Adrenal gland (tissue), 12 donors: ENCODE results near the gene UNK. TPM values are rescaled to one million over a fixed set of nuclear protein-coding genes. Genes with fewer than 3 reads are reported as not detected.
"Not testable (repeated sequence)": the region's sequence is repeated elsewhere in the genome, so short reads cannot be mapped to it uniquely, and the experiment has no call there.

ENCODE experiments used
- DNase-seq, 7 donors: peaks; one replicate each; pipeline ENCODE4 v3.0.0-alpha.2; 2019 to 2020
- H3K27ac ChIP-seq, 5 donors: fragments of 200-600 bp; sonication (generic) in 4 of 5; 1 replicate in 3 of 5; 2 replicates in 2 of 5; pipeline versions ENCODE4 v1.5.1 to v1.8.0; 2016 to 2020; ENCODE audit warnings: mild to moderate bottlenecking in 1 of 5
- H3K27me3 ChIP-seq: fragments of 200-600 bp; 2 replicates; pipeline ENCODE4 v1.8.0; 2021
- H3K36me3 ChIP-seq, 2 donors: fragments of 200-600 bp; replicated peaks in 1 of 2; 1 replicate in 1 of 2; 2 replicates in 1 of 2; pipeline versions ENCODE4 v1.5.1 to v1.8.0; 2018 to 2022
- H3K4me1 ChIP-seq, 2 donors: fragments of 200-600 bp; replicated peaks in 1 of 2; 1 replicate in 1 of 2; 2 replicates in 1 of 2; pipeline versions ENCODE4 v1.5.1 to v1.8.0; 2018 to 2021
- H3K4me3 ChIP-seq, 4 donors: fragments of 200-600 bp; sonication (generic) in 3 of 4; one replicate each; pipeline ENCODE4 v1.5.1; 2016 to 2018
- H3K9me3 ChIP-seq, 3 donors: fragments of 200-600 bp; sonication (generic) in 1 of 3; replicated peaks in 1 of 3; 1 replicate in 2 of 3; 2 replicates in 1 of 3; pipeline versions ENCODE4 v1.5.1 to v1.8.0; 2016 to 2021
- POLR2A ChIP-seq, 2 donors: fragments of 450-650 bp; IDR thresholded peaks; one replicate each; pipeline ENCODE4 v1.6.1; 2017; ENCODE audit warnings: antibody characterized with exemption in 2 of 2, mild to moderate bottlenecking in 2 of 2, moderate library complexity in 1 of 2
- WGBS, 4 donors: extraction: QIAGEN DNeasy Blood & Tissue Kit in 2 of 4; methylation state at CpG; one replicate each; pipeline versions ENCODE4 v1.1.5 to v1.1.7; 2013 to 2017; 5-methylcytosine and 5-hydroxymethylcytosine counted together
- intact Hi-C, 2 donors: fragments of 100-400 bp; cut with DNase I; formaldehyde crosslinking; loops; one replicate each; pipeline versions ENCODE4 v1.14.1 to v1.15.0; 2022 to 2023
- polyA plus RNA-seq, 3 donors: library from polyadenylated mRNA; stranded (reverse); fragments of 200-250 nt in 2 of 3; fragments of 350-450 nt in 1 of 3; fragmentation: Illumina TruSeq in 1 of 3; extraction: RNeasy Lipid Tissue Mini Kit (QIAGEN cat#74804) in 1 of 3; gene quantifications; one replicate each; pipeline ENCODE4 v1.2.3, GENCODE V29; 2013 to 2014
- total RNA-seq, 9 donors: library from RNA; depleted of rRNA in 4 of 9; stranded (reverse); fragments of >200 nt in 4 of 9; fragments of 120-200 nt in 1 of 9; fragmentation: NEBNext Ultra II Directional in 1 of 9; extraction: Animal tissue kit (Norgen Biotek cat#: 25700) in 1 of 9; gene quantifications; one replicate each; pipeline versions ENCODE4 v1.1.0 to v1.2.4, GENCODE V29; 2013 to 2023
- TF ChIP-seq, protein P1 (sequence below), 6 experiments: fragments of 450-650 bp in 4 of 6; fragments of 200-600 bp in 2 of 6; sonication (generic) in 1 of 6; IDR thresholded peaks; 1 replicate in 5 of 6; 2 replicates in 1 of 6; pipeline versions ENCODE4 v1.5.1 to v1.8.0; 2016 to 2021; ENCODE audit warnings: antibody characterized with exemption in 6 of 6, mild to moderate bottlenecking in 2 of 6, moderate library complexity in 1 of 6
- donor health status: healthy with polysubstance abuse.
- donor health status: Bipolar disorder and iron deficiency.
- donor health status: DM: yes; HTN: yes; CAD: no.
- donor health status: DM: no; HTN: no; CAD: no.
- donor health status: DM: no; HTN: no; CAD: no.
- donor health status: DM: yes; HTN: yes; CAD: no.

UNK gene
- total and polyA plus RNA-seq, 12 donors: 13.6 to 45.9 (median 24.6) TPM

DNA sequence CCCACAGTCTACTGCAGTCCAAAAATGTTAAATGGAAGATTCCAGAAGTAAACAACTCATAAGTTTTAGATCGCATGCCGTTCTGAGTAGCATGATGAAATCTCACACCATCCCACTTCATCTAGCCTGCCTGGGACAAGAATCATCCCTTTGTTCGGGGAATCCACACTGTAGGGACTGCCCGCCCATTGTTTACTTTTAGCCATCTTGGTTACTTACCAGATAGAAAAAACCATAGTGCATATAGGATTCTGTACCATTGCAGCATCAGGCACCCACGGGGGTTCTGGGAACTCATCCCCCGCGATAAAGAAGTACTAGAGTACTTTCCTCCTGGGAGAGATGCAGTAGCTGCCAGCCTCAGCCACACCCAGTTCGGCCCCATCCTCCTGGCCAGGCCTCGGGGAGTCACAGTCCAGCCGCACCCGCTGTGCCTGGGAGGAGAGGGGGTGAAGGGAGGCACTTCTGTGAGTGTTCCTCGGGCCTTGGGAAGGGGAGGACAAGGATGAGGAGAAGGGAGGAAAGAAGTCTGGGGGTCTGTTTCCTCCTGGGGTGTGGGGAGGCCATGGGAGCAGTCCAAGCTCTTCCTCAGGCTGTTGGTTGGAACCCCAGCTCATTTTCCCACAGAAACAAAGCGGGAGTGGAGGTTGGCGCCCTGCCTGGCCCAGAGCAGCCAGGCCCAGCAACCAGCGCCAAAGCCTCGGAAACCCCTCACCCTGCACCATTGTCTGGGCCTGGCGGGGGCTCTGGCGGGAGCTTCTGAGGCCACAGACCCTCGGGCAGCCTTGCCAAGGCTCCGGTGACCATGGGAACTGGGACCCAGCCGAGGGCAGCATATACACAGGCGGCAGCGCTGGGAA, 84.9 kb downstream of the UNK start:
- intact Hi-C loops: no loop called here
- no peak overlapping the region for H3K4me3 ChIP-seq
- no peaks in the 10 kb centered on the region for H3K27me3 ChIP-seq
- no peak for DNase-seq
- TF ChIP-seq, protein P1, sequence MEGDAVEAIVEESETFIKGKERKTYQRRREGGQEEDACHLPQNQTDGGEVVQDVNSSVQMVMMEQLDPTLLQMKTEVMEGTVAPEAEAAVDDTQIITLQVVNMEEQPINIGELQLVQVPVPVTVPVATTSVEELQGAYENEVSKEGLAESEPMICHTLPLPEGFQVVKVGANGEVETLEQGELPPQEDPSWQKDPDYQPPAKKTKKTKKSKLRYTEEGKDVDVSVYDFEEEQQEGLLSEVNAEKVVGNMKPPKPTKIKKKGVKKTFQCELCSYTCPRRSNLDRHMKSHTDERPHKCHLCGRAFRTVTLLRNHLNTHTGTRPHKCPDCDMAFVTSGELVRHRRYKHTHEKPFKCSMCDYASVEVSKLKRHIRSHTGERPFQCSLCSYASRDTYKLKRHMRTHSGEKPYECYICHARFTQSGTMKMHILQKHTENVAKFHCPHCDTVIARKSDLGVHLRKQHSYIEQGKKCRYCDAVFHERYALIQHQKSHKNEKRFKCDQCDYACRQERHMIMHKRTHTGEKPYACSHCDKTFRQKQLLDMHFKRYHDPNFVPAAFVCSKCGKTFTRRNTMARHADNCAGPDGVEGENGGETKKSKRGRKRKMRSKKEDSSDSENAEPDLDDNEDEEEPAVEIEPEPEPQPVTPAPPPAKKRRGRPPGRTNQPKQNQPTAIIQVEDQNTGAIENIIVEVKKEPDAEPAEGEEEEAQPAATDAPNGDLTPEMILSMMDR (IDR thresholded peaks at IDR 0.05): no peak
- TF ChIP-seq POLR2A (IDR thresholded peaks at IDR 0.05): no peak
- H3K36me3 ChIP-seq: peaks cover 0 to 5% of the 10 kb centered on the region in 2 donors
- no peaks in the 10 kb centered on the region for H3K9me3 ChIP-seq
- peaks cover 12 to 16% of the 10 kb centered on the region in 2 donors for H3K4me1 ChIP-seq
- WGBS, 4 donors: 58 to 78% (median 71%) methylated on average over 21 to 23 of the region's 23 CpGs
- peak overlapping the region in 3 of 5 donors; percentile 17 to 73 (median 21) for H3K27ac ChIP-seq

DNA sequence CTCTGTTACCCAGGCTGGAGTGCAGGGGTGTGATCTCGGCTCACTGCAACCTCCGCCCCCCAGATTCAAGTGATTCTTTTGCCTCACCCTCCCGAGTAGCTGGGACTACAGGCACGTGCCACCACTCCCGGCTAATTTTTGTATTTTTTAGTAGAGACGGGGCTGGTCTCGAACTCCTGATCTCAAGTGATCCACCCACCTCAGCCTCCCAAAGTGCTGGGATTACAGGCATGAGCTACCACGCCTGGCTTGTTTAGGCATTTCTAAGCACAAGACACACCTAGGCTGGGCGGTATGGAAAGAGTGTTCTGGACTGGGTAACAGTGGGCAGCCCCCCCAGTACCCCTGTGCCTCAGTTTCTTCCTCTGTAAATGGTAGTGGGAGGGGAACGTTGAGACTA, 85.6 kb downstream of the UNK start:
- H3K27me3 ChIP-seq, intact Hi-C loops, H3K4me3 ChIP-seq, H3K9me3 ChIP-seq, DNase-seq, H3K36me3 ChIP-seq: not testable (repeated sequence)
- WGBS, 4 donors: 73 to 83% (median 79%) methylated on average over 10 of the region's 10 CpGs
- peak overlapping the region in 1 of 5 donors; percentile 73 for H3K27ac ChIP-seq
- peaks cover 12 to 18% of the 10 kb centered on the region in 2 donors for H3K4me1 ChIP-seq

DNA sequence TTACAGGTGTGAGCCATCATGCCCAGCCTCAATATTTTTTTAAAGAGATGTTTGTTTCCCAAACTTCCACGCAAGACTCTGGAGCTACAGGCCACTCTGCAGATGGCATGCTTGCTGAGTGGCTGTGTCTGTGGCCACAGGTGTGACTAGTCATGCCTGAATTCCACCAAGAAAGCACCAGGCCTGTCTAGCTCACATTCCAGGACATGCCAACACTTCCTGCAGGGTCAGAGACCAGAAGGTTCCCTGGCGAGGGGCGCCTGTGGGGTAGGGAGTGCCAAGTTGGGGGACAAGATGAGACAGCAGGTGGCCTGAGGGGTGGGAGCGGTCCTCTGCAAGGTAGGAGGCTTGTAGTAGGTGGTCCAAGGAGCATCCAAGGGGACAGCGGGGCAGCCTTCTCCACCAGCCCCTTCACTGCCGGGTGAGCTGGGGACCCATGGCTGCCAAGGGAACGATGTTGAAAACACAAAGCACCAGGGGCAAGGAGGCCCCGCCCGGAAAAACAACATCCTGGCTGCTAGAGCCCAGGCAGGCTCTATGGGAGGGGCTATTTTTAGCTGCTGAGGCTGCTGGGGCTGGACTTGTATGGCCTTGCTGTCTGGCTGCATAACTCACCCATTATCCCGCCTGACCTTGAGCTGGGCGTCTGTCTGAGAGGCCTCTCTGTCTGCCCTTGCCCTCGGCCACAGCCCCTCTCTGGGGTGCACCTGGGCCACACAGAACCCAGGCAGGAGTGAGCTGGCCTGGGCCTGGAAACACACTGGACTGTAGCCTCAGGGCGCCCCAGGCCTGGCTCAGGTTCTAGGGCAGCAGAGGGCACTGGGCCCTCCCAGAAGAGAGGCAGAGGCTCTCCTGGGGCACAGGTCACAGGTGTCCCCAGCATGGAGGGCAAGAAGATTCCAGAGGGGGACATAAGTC, 88.1 kb downstream of the UNK start:
- Histone ChIP-seq H3K27me3 (no peaks in the 10 kb centered on the region), H3K27ac (peak overlapping the region in 4 of 5 donors; percentile 51 to 84 (median 69)), H3K9me3 (no peaks in the 10 kb centered on the region), H3K4me1 (peaks cover 28 to 42% of the 10 kb centered on the region in 2 donors), H3K4me3 (no peak overlapping the region), H3K36me3 (peaks cover 0 to 8% of the 10 kb centered on the region in 2 donors)
- TF ChIP-seq POLR2A (IDR thresholded peaks at IDR 0.05): no peak
- TF ChIP-seq, protein P1 (IDR thresholded peaks at IDR 0.05): no peak
- 29 to 46% (median 30%) methylated on average over 9 to 13 of the region's 13 CpGs for WGBS, 4 donors
- intact Hi-C loops: no loop called here
- DNase-seq: peak; percentile 67 to 92 (median 88)

DNA sequence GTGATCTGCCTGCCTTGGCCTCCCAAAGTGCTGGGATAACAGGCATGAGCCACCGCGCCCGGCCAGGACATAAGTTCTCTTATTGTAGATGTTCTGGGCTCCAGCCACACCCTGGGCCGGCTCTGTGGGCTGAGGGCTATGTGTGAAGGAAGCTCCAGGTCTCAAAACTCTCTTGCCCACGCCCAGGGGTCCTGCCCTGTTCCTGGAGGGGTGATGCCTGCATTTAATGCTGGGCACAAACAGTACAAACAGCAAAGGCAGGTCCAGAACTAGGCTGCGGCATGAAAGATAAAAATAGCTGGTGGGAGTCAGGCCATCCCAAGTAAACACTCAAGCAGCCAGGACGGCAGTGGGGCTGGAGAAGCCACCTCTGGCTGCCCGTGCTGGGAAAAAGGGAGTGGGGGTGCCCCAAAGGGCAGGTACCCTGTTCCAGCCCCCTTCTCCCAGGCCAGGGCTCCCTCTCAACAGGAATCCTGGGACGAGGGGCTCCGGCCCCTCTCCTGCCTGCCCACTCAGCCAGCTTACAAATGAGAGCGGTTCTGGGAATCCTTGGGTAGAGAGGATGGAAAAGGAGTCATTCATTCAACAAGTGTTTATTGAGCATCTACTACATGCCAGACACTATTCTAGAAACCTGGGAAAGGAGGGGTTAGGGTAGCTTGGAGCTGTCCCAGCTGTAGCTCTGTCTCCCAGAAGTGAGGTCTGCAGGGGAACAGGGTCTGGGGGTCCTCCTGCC, 89.1 kb downstream of the UNK start:
- intact Hi-C loops: no loop called here
- 79 to 95% (median 80%) methylated on average over 4 to 11 of the region's 11 CpGs for WGBS, 4 donors
- TF ChIP-seq POLR2A (IDR thresholded peaks at IDR 0.05): no peak
- TF ChIP-seq, protein P1 (IDR thresholded peaks at IDR 0.05): no peak

More for the DNA sequence above, 89.1 kb downstream of the UNK start:
- Histone ChIP-seq H3K27ac (peak overlapping the region in 3 of 5 donors; percentile 62 to 84 (median 76)), H3K36me3 (peaks cover 0 to 8% of the 10 kb centered on the region in 2 donors), H3K27me3 (no peaks in the 10 kb centered on the region), H3K4me3 (no peak overlapping the region), H3K9me3 (no peaks in the 10 kb centered on the region), H3K4me1 (peaks cover 28 to 46% of the 10 kb centered on the region in 2 donors)
- no peak for DNase-seq
